Activated CD8-positive, alpha-beta memory T cell treated with anti-CD3 and anti-CD28 coated beads for 48 hours (primary cell): ENCODE measurements around the gene NDUFB2.
"Not testable (repeated sequence)": the region's sequence is repeated elsewhere in the genome, so short reads cannot be mapped to it uniquely, and the experiment has no call there.

Experiments used
- DNase-seq, 3 experiments: peaks; one replicate each; pipeline ENCODE4 v3.0.0-alpha.2; 2020; ENCODE audit warnings: low read depth in 2 of 3, low spot score in 2 of 3

The NDUFB2 gene

DNA sequence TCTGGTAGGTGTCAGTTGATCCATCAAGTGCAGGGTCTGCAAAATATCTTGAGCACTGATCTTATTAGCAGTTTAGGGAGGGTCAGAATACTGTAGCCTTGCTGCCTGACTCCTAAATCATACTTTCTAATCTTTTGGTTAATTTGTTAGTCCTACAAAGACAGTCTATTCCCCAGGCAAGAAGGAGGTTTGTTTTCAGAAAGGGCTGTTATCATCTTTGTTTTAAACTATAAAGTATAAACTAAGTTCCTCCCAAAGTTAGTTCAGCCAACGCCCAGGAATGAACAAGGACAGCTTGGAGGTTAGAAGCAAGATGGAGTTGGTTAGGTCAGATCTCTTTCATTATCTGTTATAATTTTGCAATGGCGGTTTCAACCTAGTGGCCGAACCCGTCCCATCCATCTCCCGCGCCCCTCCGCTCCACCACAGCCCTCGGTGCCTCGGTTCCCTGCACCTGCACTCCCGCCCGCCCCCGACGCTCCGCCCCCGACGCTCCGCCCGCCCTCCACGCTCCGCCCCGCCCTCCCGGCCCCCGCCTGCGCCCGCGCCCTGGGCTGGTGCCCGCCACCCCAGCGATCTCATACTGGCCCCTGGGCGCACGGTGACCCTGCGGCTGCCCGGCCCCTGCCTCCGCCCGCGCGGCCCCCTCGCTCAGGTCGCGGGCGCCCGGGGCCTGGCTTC, 24.0 kb upstream of the NDUFB2 start, which contains the start of gene ADCK2:
Gene ADCK2, plus strand, starts transcription at position 564 of the 681 bp plus-strand sequence. CDS start 386 bp downstream, outside the sequence.
- DNase-seq = peak in 2 of 3 experiments; percentile 30 to 35

DNA sequence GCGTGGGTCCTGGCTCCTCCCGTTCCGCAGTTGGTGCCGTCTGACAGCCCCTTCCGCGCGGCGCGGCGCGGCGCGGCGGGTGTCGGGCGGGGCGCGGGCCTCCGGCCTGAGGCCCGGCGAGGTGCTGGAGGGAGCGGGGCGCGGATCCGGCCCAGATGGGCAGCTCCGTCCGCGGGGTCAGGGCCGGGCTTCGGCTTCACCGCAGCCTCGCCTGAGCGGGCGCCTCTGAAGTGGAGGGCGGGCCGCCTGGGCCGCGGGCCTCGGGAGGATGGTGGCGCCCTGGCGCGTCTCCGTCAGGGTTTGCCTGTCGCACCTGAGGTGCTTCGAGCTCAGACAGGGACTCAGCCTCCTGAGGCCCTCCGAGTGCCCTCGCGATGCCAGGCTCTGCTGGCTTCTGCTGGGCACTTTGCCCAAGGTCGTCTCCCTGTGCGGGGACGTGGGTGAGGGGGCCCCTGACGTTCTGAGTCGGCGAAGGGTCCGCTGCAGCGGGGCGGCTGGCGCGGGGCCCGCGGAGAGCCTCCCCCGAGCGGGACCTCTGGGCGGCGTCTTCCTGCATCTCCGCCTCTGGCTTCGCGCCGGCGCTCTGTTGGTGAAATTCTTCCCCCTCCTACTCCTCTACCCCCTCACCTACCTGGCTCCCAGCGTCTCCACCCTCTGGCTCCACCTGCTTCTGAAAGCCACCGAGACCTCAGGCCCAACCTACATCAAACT, 23.3 kb upstream of the NDUFB2 start:
- peak in 2 of 3 experiments; percentile 19 to 51 for DNase-seq

DNA sequence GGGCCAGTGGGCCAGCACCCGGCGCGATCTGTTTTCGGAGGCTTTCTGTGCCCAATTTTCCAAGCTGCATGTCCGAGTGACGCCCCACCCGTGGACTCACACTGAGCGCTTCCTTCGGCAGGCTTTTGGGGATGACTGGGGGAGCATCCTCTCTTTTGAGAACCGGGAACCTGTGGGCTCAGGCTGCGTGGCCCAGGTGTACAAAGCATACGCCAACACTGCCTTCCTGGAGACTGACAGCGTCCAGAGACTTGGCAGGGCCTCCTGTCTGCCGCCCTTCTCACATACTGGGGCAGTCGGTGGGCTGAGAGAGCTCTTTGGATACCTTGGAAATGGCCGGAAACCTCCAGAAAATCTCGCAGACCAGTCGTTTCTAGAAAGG, 22.7 kb upstream of the NDUFB2 start:
- DNase-seq = no peak

DNA sequence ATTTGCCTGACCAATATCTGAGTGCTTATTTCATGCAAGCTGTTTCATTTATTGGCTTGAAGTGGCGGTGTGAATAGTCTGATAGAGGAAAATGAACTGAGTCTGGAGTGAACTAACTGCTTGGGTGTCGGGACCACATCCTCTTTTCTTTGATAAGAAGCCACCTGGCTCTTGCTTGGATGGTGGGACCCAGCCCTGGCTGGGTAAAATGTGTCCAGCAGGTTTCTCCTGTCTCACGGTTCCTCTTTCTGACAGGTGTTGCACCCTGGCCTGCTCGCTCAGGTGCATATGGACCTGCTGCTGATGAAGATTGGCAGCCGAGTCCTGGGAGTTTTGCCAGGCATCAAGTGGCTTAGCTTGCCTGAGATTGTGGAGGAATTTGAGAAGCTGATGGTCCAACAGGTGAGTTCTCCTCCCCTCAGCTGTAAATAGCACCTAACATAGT, 22.1 kb upstream of the NDUFB2 start:
- no peak for DNase-seq

DNA sequence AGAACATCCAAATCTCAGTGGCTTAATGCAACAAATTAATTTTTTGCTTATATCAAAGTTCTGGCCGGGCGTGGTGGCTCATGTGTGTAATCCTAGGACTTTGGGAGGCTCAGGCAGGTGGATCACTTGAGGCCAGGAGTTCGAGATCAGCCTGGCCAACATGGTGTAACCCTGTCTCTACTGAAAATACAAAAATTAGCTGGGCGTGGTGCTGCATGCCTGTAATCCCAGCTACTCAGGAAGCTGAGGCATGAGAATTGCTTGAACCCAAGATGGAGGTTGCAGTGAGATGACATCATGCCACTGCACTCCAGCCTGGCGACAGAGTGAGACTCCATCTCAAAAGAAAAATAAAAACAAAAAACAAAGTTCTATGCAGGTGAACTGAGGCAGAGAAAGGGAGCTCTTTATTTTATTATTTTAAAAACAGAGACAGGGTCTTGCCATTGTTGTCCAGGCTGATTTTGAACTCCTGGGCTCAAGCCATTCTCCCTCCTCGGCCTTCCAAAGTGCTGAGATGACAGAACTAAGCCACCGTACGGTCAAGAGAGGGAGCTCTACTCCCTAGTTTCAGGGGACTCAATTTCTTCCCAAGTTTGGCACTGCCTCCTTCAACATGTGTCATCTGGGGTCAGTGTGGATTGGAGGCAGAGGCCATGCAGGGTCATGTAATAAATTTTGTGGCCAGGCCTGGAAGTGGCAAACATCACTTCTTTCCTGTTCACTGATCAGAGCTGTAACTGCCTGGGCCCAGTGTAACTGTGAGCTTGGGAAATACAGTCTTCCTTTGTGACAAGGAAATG, 21.4 kb upstream of the NDUFB2 start:
- no peak for DNase-seq

DNA sequence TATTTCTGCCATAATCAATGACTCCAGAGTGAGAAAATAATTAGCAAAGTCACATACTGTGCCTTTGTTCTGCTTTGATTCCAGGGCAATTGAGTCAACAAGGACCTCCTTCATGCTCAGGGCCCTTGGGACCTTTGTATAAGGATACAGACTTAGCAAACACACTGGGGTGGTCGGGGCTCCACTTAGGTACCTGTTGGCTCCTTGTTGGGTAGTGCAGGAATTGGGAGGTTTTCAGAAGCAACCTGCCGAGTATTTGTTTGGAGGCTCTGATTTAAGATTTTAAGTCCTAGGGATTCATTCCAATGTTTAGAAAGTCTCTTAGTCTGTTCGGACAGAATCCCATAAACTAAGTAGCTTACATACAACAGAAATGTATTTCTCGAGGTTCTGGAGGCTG, 20.8 kb upstream of the NDUFB2 start:
- DNase-seq = no peak

DNA sequence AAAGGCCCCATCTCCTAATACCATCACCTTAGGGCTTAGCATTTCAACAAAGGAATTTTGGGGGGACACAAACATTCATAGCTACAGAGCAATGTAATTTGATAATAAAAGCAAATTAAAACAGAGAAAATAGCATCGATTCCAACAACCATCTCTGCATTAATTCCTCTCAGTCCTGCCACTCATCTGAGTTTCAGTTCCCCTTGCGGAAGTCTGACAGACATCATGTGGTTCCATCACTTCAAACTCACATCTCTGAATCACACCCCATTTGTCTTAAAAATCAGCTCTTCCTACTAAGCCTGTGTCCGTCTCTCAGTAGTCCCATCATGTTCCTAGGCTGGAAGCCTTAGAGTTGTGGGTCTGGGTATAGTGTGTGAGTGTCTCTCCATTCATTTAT, 20.2 kb upstream of the NDUFB2 start:
- no peak for DNase-seq

DNA sequence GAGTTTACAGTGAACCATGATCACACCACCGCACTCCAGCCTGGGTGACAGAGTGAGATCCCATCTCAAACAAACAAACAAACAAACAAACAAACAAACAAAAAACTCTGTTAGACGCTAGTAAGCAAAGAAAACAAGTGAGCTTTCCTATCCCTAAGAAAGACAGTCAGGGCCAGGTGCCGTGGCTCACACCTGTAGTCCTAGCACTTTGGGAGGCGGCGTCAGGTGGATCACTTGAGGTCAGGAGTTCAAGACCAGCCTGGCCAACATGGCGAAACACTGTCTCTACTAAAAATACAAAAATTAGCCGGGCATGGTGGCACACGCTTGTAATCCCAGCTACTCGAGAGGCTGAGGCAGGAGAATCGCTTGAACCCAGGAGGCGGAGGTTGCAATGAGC, 19.6 kb upstream of the NDUFB2 start:
- DNase-seq = not testable (repeated sequence)

DNA sequence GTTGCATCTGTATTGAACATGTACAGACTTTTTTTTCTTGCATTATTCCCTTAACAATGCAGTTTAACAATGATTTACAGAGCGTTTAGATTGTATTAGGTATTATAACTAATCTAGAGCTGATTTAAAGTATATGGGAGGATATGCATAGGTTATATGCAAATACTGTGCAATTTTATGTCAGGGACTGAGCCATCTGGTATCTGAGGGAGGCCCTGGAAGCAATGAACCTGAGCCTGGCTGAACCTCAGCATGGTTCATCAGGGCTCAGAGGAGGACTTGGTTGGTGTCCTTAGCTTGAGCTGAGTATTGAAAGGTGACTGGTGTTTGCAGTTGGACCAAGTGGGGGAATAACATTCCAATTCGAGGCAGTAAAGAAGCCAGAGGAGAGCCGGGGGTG, 19.0 kb upstream of the NDUFB2 start:
- DNase-seq = no peak

DNA sequence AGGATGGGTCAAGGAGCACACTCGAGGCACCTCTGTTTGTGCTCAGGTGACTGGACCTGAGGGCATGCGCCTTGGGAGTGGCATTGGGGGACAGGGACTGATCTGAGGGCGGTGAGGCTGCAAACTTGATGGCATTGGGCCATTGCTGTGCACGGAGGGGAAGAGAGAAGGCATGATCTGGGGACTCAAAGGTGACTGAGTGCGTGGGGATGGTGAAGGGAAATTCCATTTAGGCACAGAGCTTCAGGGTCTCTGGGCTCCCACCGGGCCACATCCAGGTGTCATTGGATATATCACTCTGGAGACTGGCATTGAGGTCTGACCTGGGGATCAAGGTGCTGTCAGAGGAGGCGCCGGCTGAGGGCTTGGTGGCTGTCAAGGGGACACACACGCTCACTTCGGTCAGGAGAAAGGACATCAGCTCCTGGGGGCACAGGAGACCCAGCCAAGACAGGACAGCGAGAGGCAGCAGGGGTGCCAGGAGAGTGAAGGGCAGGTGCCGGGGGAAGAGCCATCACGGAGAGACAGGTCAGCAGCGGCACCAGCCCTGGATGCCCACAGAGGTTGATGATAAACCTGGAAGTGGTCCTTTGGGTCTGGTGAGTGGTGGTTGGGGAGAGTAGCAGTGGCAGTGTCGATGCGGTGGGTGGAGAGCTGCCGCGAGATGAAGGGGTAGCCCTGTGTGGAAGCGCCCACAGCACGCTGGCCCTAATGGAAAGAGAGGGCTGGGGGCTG, 18.3 kb upstream of the NDUFB2 start:
- no peak for DNase-seq

DNA sequence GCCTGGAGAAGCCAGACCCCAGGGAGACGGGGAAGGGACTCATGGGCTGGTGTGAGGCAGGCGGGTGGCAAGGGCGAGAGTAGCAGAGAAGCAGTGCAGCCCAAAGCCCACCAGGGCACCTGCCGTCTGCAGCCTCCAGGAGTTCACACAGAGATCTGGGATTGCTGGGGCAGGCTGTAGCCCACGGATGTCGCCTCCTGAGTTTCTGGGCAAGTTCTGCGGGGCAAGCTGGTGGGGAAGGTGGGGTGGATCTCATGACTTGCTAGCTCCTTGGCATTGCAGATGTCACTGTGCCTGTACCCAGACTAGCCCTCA, 17.7 kb upstream of the NDUFB2 start:
- DNase-seq = no peak

DNA sequence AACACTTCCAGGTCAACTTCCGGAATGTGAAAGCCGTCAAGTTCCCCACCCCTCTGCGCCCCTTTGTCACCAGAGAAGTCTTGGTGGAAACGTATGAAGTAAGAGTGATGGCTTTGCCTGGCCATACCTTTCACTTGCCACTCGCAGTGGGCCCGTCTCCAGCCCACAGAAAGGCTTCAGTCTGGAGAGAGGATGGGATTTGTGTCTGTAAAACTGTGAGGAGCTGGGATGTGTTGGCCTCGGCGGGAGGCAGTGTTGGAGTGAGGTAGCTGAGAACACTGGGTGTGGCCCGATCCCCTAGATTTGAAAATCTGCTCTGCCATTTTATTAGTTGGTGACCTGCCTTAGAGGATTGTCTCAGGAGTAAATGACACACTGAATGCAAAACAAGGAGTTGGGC, 17.3 kb upstream of the NDUFB2 start:
- no peak for DNase-seq

DNA sequence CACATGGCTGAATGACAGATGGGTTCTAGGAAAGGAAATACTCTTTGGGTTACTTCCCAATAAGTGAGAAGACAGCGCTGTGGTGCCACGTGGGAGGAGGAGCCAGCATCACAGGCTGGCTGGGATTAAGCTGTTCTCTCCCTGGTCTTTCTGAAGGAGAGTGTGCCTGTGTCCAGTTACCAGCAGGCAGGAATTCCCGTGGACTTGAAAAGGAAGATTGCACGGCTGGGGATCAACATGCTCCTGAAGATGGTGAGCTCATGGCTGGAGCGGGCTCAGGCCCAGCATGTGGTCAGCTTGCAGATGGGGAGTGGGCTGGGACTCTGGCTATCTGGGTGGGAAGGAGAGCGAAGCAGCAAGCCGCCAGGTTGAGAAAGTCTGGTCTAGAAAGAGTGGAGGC, 15.6 kb upstream of the NDUFB2 start:
- DNase-seq = no peak

DNA sequence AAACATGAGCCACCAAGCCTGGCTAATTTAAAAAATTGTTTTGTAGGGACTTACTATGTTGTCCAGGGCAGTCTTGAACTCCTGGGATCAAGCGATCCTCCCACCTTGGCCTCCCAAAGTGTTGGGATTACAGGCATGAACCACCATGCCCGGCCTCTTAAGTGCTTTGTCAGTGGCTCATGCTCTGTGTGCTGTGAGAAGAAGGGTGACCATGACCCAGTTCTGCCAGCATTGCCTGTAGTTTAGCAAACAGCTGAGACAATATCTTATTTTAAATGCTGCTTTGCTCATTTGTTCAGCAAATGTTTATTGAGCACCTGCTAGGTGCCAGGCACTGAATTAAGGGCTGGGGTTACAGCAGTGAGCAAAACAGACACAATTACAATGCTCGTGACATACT, 14.7 kb upstream of the NDUFB2 start:
- no peak for DNase-seq

DNA sequence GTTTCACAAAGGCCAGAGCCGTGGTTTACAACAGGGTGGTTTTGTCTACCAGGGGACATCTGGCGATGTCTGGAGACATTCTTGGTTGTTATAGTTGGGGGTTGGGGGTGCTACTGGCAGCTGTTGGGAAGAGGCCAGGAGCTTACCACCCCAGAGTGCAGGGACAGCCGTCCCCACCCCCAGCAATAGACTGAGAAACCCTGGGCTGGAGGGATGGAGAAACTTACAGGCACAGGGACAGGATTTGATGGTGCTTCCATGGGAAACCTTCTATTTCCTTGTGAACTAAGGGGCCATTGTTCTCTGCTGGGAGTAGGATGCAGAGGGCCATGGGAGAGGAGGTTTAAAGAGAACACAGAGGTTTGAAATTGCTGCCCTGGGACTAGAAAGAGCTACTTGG, 12.9 kb upstream of the NDUFB2 start:
- DNase-seq = no peak

DNA sequence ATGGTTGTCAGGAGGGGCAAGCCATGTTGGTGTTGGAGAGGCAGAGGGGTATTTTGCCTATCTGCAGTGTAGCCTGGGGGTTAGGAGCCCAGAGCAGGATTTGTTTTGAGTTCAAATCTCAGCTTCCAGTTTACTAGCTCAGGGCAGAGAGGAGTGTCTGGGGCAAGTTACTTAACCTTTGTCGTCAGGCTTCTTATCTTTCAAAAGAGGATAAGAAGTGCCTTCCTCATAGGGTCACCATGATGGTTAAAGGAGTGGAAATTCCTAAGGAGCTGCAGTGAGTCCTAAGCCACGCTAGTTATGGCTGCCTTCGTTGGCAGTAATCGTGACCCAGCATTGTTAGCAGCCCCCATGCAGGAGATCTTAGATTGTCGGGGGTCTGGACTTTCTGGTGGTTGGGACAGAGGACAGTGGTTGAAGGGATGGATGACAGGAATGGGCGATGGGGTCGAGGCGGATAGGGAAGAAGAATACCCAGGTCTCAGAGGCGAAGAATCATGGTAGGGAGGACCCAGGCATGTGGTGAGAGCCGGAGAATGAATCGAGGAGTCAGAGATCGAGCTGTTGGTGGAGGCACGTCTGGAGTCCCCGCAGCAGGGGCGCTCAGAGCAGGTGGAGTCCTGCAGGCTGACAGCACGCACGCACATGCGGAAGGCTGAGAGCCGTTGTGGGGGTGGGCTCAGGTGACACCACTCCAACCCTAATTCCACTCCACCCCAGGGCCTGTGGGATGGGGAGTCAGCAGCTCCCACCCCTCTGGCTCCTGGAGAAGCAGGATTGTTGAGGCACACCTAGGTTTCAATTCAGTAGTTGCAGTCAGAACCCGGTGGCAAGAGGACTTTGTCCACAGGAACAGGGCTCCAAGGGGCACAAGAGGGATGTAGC, 12.2 kb upstream of the NDUFB2 start:
- DNase-seq = no peak

DNA sequence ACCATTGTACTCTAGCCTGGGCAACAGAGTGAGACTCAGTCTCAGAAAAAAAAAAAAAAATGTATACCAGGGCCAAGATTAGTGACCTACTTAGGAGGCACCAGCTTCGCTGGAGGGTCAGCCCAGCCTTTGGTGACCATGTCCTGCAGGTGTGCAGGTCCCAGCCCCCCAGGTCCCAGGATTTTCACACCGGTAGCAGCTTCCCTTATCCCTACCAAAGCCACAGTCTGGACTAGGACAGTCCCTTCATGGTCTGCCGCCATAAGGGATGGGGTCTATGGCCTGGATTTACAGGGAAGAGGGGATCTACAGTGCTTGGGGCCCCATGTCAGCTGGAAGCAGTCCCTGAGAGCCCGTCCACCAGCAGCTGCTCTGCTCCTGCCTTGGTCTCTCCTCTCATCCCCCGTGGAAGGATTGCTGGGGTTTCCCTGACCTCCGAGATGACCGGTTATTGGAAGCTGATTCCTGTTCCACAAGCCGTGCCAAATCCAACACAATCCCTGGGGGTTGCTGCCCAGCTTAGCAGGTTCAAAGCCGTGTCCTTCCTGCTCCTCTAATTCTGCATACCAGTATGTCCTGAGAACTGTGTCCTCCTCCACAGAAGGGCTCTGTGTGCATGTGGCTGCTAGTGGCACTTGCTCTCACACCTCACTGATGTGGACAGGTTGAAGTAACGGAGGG, 11.0 kb upstream of the NDUFB2 start:
- no peak for DNase-seq

DNA sequence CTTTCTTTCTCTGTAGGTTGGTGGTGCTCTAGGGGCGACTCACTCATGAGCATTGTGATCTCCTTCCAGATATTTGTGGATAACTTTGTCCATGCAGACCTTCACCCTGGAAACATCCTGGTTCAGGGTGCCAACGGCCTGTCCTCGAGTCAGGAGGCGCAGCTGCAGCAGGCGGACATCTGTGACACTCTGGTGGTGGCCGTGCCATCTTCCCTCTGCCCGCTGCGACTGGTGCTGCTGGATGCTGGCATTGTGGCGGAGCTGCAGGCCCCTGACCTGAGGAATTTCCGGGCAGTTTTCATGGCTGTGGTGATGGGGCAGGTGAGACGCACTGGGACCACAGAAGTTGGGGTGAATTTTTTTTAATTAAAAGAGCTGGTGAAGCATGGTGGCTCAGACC, 9.6 kb upstream of the NDUFB2 start:
- DNase-seq = no peak

DNA sequence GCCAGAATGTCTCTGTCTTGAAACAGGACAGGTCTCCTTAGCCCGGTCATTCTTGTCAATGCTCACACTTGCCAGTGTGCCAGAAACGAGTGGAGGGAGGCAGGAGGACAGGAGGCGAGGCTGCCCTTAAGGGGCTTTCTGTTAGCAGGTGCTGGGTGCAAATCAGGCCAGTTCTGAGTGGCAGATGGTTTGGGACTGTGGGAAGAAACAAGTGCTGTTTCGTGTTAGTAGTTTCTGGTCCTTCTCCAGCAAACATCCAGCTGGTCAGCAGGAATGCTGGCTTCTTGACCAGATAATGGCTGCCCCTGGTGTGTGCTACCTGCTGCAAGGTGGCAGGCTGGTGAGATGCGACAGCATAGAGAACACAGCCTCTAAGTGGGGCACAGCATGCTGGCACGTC, 8.2 kb upstream of the NDUFB2 start:
- DNase-seq = no peak
